Measurements from ENCODE around the gene PVALB.

PVALB gene

DNA sequence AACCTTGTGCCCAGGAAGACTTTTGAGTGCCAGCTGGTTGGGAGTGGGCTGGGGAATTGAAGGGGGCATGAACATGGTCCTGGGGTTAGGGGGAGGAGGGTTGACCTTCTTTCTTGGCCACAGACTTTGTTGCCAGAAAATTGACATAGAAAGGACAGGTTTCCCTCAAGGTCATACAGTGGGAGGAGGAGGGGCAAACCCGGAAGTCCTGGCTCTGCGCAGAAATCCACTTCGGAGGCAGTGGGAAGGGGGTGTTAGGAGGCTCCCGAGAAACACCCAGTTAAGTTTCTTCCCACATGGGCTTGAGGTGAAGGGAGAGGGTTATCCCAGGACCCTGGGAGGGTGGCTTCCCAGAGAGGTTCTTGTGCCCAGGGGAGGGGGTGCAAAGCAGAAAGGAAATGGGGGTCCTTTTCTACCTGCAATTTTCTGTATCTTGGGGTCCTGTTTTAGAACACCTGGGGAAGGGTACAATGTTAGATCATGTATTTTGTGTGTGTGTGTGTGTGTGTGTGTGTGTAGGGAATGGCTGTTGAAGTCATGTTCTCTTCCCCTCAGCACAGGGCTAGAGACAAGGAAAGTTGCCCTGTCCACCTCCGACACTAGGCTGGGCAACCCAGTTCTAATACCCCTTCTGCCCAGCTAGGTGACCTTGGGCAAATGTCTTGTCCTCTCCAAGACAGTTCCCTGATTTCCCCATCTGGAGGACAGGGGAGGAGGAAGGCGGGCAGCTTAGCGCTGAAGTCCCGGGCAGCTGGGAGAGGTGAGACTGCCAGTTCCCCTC is 1.1 kb downstream of the PVALB start:
- DNase-seq (ENCODE audit: insufficient read length, low spot score) (no peak), FAIRE-seq (no peak)

DNA sequence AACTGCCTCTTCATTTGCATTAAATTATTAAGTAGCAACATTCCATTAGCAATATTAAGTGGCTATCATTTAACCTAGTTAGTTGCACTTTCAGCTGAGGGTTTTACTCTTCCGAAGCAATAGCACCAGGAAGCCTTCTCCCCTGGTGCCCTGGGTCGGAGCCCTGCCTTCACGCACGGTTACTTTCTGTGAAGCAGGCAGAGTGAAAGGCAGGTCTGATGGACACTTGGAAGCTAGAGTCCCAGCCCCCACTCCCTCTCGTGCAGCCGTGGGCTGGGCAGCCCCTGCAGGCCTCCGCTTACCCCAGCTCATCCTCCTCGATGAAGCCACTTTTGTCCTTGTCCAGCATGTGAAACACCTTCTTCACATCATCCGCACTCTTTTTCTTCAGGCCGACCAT is 2.0 kb downstream of the PVALB start:
- FAIRE-seq: no peak
- no peak for DNase-seq (ENCODE audit: insufficient read length, low spot score)

DNA sequence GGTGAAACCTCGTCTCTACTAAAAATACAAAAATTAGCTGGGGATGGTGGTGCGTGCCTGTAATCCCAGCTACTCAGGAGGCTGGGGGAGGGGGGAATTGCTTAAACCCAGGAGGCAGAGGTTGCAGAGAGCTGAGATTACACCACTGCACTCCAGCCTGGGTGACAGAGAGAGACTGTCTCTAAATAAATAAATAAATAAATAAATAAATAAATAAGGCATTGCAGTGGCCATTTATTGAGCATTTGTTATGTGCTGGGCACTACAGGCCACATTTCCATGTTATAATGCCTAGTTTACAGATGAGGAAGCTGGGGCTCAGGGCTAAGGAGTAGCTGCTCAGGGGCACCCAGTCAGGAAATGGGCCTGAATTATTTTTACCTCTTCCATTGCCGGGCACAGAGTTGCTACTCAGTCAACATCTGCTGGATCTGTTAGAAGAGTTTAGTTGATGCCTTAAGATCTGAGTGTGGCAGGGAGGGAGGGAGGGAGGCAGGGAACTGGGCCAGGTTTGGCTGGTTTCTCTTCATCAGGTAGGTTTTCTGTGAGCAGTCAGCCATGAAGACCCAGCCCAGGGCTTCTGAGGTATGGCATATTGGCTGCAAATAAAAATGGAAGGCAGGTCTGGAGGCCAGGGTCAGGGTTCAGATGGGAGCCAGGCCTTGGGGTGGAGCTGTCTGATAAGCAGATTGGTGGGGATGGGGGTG is 5.6 kb downstream of the PVALB start:
- no peak for DNase-seq (ENCODE audit: insufficient read length, low spot score)
- FAIRE-seq: no peak

DNA sequence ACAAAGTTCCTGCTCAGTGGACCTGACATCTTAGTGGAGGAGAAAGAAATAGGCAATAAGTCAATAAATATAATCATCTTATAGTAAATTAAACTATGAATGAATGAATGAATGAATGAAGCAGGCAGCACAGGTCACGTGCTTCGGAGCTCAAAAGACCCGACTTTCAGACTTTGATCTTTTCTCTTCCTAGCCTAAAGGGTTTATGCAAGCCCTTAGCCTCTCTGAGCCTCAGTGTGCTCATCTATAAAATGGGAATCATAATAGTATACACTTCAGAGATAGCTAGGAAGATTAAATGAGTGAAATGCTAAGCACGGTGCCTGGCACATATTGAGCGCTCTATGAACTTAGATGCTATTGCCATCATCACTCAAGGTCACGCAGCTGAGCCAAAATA is 7.5 kb downstream of the PVALB start:
- DNase-seq (ENCODE audit: insufficient read length, low spot score) (no peak), FAIRE-seq (no peak)

DNA sequence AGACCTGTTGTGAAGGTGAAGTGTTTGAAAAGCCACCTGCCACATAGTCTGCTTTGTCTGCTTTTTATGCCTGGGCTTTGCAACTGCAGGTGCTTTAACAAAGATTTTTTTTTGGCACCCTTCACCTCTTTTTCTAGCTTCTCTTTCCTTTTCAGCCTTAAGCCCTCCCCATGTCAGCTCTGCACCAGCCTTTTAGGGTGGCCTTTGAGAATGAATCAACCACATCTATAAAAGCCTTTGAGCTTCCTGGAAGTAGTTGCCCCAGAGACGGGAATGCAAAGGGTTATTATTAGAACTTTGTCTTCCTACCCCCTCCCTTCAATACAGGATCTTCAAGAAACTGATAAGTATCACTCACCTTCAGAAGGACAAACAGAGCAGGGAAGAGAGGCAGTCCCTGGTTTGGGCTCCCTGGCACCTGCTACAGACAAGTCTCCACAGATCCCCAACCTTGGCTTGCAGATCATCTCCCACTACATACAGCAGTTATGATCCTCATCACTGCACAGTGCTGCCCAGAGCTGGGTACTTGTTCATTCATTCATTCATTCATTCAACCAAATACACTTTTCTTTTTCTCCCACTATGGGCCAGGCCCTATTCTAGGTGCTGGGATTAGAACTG is 8.0 kb downstream of the PVALB start:
- no peak for DNase-seq (ENCODE audit: insufficient read length, low spot score)
- no peak for FAIRE-seq

DNA sequence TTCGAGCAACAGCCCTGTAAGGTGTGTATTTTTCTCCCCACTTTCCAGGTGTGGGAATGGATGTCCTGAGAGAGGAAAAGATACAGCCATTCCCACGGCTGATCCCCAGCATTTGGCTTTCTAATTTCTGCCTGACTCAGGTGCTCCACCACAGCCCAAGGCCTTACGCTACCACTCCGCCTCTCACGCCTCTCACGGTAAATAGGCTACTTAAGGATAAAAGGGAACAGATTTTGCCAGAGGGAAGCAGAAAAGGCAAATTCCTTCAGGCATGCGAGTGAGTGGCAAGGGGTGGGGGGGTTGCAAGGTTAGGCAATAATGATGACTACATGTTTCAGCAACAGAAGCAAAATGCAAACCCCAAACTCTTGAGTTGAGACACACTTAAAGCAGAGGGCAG is 9.2 kb downstream of the PVALB start:
- FAIRE-seq (no peak), DNase-seq (ENCODE audit: insufficient read length, low spot score) (no peak)

DNA sequence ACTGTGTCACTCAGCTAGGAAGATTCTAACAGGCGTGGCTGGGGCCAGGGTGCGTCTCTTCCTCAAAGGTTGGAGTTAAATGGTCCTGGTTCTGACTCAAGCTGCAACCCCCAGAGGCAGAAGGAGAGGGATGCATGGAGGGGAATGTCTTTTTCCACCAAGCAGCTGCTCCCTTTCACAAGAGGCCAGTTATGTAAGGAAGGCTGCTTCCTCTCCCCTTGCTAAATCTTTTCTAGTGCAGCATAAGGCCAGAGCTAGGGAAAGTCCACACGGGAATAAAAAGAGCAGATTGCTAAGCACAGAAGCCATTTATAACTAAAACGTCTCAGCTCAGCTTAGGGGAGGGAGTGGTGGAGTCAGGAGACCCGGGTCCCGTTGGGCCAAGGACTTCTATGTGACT is 10.0 kb downstream of the PVALB start:
- FAIRE-seq: no peak
- no peak for DNase-seq (ENCODE audit: insufficient read length, low spot score)

DNA sequence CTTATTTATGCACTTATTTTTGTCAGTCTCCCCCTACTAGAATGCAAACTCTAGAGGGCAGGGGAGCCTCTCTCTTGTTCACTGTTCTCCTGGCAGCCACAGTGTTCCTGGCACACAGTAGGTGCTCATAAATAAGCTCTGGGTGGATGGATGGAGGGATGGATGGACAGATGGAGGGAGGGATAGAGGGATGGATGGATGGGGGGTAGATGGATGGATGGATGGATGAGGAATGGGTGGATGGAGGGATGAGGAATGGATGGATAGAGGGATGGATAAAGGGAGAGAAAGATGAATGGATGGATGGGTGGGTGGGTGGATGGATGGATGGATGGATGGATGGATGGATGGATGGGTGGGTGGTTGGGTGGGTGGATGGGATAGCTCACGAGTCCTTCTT is 13.5 kb downstream of the PVALB start:
- FAIRE-seq: no peak
- DNase-seq (ENCODE audit: insufficient read length, low spot score): no peak

DNA sequence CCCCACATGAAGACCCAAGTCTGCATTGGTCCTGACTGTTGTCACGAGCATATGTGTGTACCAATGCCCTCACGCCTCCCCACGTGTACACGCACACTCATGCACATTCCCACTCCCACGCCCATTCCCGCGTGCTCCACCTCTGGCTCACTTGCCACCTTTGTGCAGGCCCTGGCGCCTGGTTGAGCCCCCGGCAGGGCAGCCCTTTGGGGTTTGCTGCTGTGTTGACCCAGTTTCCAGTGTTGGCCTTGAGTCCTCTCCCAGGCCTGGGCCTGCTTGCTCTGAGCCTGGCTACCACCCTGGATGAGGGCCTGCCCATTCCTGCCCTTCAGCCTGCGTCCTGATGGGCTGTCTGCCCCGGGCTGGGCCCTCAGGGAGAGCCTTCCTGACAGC is 18.2 kb downstream of the PVALB start:
- FAIRE-seq: no peak

DNA sequence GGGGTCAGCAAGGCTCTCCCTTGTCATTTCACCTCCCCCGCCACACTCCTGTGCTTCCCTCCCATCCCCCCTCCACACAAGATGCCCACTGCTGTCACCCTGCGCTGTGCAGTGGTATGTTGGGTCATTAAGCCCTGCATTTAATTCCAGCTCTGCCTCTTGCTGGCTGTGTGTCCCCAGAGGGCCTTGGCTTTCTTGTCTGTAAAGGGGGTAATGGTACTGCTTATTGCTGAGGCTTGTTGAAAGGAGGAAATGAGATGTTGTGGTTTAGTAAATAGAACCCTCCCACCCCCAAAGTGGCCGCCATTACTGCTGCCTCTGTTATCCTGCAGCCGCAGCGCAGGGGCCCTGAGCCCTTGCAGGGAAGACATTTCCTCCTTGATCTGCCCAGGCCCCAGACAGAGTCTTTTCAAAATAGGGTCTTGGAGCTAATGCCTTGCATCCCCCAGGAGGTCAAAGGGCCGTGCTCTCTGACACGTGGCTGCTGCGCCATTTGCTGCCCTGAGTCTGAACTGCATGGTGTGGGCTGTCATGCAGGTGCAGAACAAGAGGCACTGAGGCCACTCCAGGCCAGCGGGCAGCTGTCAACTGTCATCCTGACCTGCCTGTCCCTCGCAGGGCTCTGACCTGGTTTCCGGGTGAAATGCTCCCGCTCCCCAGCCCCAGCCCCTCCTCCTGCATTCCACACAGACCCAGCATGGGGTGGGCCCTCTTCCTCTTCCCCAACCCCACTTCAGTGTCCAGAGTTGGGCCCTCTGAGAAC is 18.7 kb downstream of the PVALB start:
- DNase-seq (ENCODE audit: insufficient read length, low spot score) (no peak), FAIRE-seq (no peak)

More for the DNA sequence above, 18.2 kb downstream of the PVALB start:
- no peak for DNase-seq (ENCODE audit: insufficient read length, low spot score)

DNA sequence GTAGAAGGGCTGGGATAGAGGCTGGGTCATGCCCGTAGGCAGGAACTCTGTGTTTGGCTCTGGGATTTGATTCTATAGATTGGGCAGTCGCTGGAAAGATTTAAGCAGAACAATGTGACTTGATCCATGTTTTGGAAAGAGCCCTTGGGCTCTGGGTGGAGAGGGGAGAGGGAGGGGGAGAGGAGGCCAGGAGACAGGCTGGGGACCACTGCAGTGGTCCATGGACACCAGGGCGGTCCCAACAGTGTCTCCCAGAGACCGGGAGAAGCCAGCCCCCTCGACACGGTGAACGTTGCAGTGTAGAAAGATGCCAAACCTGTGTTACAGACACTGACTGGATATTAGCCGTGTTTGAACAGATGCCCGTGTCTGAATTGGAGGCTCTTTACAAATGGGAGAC is 19.5 kb downstream of the PVALB start:
- FAIRE-seq (no peak), DNase-seq (ENCODE audit: insufficient read length, low spot score) (no peak)

DNA sequence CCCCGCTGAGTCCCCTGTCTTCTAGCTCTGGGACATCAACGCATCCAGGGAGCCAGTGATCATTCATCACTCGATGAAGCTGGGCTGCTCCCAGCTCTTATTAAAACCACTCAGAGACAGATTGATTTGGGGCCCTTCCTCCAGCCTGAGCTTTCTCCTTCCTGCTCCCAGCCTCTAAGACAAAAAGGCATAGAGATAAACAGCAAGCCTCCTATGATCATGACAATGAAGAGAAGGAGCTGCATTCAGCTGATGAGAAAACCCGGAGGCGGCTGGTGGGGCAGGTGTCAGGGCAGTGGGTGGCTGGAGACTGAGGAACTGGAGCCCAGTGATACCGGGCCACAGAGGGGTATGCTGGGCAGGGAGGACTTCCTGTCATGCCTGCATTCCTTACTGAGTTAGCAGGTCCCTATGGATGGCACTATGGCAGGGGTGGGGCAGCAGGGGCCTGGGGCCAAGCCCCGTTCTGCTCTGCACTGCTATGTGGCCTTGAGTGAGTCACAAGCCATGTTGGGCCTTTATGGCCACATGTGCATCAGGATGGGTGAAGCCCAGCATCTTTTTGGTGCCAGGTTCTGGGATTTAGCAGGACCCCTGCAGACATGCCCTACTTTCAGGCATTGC is 20.2 kb downstream of the PVALB start:
- no peak for FAIRE-seq

DNA sequence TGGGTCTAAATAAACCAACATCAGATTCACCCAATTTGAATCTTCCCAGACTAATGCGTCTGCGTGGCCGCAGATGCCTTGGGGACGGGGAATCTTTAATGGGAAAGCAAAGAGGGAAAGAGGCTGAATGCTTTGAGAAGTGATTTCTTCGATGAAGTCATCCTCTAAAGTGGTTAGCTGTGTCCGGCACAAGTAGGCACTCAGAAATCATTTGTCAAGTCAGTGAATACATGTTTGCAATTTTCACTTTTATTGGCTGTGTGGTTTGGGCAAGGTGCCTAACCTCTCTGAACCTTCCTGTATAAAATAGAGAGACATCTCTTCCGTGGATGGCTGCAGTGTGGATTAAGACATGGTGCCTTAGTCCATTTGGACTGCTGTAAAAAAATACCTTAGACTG is 21.2 kb downstream of the PVALB start:
- no peak for FAIRE-seq
- no peak for DNase-seq (ENCODE audit: insufficient read length, low spot score)

More for the DNA sequence above, 20.2 kb downstream of the PVALB start:
- DNase-seq (ENCODE audit: insufficient read length, low spot score): no peak

DNA sequence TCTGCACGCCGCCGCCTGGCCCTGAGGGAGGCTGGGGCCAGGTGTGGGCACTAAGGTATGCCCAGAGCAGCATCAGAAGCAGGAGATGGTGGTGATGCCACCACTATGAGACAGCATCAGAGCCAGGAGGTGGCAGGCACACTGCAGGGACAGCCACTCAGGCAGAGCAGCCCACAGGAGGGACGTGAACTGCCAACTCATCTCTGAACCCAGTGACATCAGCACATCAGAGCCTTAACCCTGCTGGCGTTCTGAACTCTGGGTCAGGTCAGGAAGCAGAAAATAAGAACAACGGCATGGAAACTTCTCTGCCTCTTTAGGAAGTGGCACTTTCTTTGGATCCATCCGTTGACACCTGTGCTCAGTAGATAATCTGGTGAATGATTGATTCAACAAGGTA is 26.2 kb downstream of the PVALB start:
- DNase-seq (ENCODE audit: insufficient read length, low spot score): no peak
- no peak for FAIRE-seq

DNA sequence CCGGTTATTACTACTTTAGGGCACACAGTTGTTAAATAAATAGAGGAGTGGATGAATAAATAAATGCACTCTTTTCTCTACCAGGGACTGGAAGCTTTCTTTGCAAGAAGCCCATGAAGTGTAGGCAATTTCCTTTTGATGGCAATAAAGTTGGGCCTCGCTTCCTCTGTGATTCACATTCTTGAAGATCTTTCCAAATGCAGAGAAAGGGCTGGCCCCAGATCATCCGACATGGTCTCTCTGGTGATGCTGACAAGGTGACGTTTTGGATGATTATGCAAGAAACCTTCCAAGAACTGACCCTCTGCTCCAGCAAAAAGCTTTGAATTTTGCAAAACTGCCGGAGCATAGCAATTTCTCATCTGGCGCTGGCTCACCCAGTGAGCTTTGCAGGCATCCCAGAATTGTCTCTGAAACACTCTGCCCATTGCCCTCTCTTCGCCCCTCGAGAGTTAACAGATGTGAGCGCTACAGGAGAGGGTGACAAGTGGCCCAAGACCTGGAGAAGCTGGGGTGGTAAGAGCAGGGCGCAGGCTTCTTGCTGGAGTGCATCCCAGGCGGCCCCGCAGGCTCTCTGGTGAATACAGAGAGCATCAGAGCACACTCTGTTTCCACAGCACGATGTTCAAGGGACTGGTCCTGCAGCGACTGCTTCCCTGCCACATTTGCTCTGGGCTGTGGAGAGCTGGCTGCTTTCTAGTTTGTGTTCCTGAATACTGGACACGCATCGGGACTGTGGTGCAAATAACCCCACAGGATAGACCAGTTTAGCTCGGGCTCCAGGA is 29.4 kb downstream of the PVALB start:
- no peak for FAIRE-seq
- DNase-seq (ENCODE audit: insufficient read length, low spot score): no peak

DNA sequence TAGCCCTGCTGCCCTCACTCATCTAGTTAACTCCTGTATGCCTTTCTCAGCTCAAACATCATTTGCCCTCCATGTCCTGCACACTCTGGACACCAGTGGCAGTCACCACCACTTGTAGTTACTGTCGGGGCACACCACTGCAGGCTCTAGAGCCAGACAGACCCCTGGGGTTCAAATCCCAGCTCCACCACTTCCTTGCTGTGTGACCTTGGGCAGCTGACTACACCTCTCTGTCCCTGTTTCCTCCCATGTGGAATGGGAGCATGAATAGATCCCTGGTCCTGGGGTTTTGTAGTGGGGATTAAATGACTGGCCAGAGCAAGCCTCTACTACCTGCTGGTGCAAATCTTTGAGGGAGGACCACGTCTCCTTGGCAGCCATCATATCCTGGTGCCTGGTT is 33.1 kb downstream of the PVALB start:
- DNase-seq (ENCODE audit: insufficient read length, low spot score): no peak
- FAIRE-seq: no peak

DNA sequence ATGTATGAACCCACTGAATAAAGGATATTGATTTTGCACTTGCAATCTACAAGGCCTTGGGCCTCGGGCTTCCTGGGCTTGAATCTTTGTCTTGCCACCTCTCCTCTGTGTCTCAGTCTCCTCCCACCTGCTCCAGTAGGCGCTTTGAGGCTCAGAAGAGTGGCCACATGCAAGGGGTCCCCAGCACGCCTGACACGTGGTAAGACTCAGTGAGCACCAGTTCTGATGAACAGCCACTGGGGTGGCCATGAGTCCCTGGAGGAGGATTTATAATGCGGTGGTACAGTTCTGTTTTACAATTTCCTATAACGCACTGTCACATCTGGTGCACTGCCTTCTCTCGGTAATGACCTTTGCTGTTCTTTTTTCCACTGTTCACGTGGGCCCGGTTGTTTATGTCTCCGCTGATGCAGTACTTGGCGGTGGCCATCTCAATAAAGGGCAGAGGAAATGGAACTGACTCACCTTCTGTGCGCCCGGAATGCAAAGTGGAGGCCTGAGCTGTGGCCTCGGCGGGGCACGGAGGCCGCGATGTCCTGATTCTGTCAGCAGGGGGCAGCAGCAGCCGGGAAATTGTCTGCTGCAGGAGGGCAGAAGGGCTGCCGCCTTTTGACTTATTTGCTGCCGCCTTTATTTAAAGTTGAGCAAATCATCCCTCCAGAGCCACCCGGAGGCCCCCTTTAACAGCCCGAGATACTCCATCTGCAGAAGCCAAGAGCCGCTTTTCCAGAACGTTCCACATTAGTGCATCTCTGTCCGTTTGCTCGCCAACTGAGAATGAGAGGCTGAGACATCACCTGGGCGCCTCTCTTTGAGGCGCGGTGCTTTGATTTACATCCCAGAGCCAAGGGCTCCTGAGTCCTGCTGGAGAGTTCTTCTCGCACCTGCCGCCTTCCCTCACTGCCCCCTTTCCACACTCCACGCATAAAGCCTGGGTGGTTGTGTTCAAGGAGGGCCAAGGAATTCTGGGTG is 34.9 kb downstream of the PVALB start:
- DNase-seq (ENCODE audit: insufficient read length, low spot score): peak; percentile 73
- FAIRE-seq: no peak

DNA sequence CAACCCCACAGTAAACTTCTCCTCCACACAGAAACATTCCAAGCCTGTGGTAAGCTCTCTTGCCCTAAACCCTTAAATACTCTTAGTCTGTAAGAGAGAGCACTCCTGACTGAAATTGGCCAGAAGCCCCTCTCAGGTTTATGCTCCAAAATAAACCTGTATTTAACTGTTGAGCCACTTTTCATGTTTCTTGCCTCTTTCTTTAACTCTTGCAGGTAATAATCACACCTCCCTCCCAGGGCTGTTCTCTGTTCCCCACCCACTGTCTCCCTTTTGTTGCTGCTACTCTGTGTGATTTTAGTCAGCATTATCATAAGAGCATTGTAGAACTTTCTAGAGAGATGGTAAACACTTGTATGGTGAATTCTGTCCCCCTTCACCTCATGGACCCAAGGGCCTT is 38.8 kb downstream of the PVALB start:
- DNase-seq (ENCODE audit: insufficient read length, low spot score): no peak
- no peak for FAIRE-seq

DNA sequence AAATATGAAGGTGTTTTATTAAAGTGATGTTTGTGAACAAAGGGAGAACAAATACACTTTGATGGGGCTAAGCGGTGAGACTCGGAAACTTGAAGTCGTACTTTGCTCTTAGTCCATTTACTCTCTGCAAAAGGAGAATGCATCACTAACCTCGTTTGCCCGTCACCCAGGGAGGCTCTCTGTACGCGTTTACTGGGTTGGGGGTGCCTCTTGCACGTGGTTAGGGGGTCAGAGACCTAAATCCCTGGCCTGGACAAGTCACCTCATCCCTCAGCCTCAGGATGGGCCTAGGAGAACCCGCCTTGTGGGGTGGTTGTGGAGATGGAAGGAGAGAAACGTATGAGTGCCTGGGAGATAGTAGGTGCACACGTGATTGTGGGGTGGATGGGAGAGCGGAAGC is 40.1 kb downstream of the PVALB start:
- no peak for DNase-seq (ENCODE audit: insufficient read length, low spot score)

More for the DNA sequence above, 40.1 kb downstream of the PVALB start:
- no peak for FAIRE-seq
